Calu3 (cell line): Measurements from ENCODE around the gene FZD1. TPM values are rescaled to one million over a fixed set of nuclear protein-coding genes. Genes with fewer than 3 reads are reported as not detected.

Experiments used
- BruUV-seq: library from RNA; stranded (reverse); fragments of 400-500 nt; replicated peaks from 2 replicates; lab custom pipeline; 2021; lab: Mats Ljungman, UMichigan
- CTCF ChIA-PET: fragments of 300-600 bp; sonication (Branson Sonifier 250); formaldehyde crosslinking; loops from one replicate; lab custom pipeline; 2022; ENCODE audit warnings: antibody characterized with exemption; lab: Charles Lee
- DNase-seq: peaks from one replicate; pipeline ENCODE4 v3.0.0; 2022
- H3K27ac Mint-ChIP-seq: one replicate; pipeline ENCODE4 v1.8.0; 2022; ENCODE audit warnings: mixed read lengths; ENCODE audit not compliant: unreplicated experiment
- H3K27me3 Mint-ChIP-seq: one replicate; pipeline ENCODE4 v1.8.0; 2022; ENCODE audit warnings: mixed read lengths; ENCODE audit not compliant: unreplicated experiment
- H3K36me3 Mint-ChIP-seq: one replicate; pipeline ENCODE4 v1.8.0; 2022; ENCODE audit warnings: mild to moderate bottlenecking, moderate library complexity, mixed read lengths; ENCODE audit not compliant: insufficient read depth, unreplicated experiment
- H3K4me1 Mint-ChIP-seq: one replicate; pipeline ENCODE4 v1.8.0; 2022; ENCODE audit warnings: mild to moderate bottlenecking, low read depth, mixed read lengths; ENCODE audit not compliant: unreplicated experiment
- H3K4me3 Mint-ChIP-seq: one replicate; pipeline ENCODE4 v1.8.0; 2022; ENCODE audit warnings: mild to moderate bottlenecking, low read depth, moderate library complexity, mixed read lengths; ENCODE audit not compliant: unreplicated experiment
- H3K9me3 Mint-ChIP-seq: one replicate; pipeline ENCODE4 v1.8.0; 2022; ENCODE audit warnings: low read depth, mixed read lengths; ENCODE audit not compliant: unreplicated experiment
- intact Hi-C: fragments of 100-400 bp; cut with micrococcal nuclease; formaldehyde crosslinking; loops from one replicate; pipeline ENCODE4 v1.10.0; 2022; ENCODE audit not compliant: unreplicated experiment
- total RNA-seq: library from RNA; stranded (reverse); gene quantifications from 2 replicates; pipeline ENCODE4 v1.2.3, GENCODE V29; 2022
- TF ChIP-seq, protein P1 (sequence below): fragments of 200-600 bp; IDR thresholded peaks from one replicate; pipeline ENCODE4 v1.8.0; 2022; ENCODE audit warnings: antibody characterized with exemption; ENCODE audit not compliant: unreplicated experiment

The FZD1 gene
- total RNA-seq, 1 experiment from 2014 or later, result 3.7 TPM

DNA sequence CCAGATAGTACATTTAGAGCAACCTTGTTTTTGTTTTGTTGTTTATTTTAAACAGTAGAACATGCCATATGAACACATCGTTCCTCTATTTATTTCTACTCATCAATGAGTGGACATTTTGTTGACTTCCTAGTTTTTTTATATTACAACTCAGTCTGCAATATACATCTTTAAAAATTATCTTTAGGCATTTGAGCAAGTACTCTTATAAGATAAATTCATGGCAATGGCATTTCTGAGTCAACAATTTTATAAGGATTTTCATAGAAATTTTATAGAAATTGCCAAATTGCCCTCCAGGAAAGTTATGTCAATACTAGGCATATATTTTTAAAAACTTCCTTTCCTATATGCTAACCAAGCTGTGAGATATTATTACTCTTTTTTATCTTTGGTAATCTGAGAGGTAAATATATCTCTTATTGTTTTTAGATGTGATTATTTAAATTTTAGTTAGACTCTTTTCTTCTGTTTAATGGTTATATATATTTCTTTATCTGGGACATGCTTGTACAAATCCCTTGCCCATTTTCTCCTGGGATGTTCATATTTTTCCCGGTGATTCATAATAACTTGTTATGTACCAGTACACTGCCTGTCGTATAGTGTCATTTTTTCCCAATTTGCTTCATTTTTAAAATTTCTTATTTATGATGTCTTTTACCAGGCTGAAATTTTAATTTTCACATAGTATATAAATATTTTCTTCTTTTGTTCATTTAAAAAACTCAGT lies 50.5 kb downstream of the FZD1 start:
- CTCF ChIA-PET, result no interaction called here
- no peaks in the 10 kb centered on the region for H3K4me1 Mint-ChIP-seq

DNA sequence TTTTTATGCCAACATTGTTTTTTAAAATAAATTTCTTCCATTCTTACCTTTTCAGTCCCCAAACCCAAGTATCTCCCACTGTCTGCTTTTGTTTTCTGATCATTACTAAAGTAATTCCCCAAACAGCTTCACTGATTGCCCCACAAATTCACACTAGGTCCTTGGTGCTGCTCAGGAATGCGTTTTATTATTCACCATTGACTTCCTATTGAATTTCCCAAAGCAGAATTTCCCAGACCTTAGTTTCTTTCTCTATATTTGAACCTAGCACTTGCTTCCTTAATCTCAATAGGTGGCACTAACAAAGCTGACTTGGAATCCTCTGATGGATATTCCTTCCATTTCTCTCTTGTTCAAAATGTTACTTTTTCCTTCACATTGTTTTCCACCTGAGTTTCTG lies 52.2 kb downstream of the FZD1 start:
- H3K27ac Mint-ChIP-seq, result no peak overlapping the region
- CTCF ChIA-PET, result no interaction called here
- no TSS peak for BruUV-seq

More for the DNA sequence above, 50.5 kb downstream of the FZD1 start:
- Mint-ChIP-seq H3K9me3 (no peaks in the 10 kb centered on the region), H3K27me3 (no peaks in the 10 kb centered on the region), H3K36me3 (no peaks in the 10 kb centered on the region), H3K4me3 (no peak overlapping the region), H3K27ac (no peak overlapping the region)
- DNase-seq, result no peak
- BruUV-seq, result no TSS peak
- TF ChIP-seq, protein P1, sequence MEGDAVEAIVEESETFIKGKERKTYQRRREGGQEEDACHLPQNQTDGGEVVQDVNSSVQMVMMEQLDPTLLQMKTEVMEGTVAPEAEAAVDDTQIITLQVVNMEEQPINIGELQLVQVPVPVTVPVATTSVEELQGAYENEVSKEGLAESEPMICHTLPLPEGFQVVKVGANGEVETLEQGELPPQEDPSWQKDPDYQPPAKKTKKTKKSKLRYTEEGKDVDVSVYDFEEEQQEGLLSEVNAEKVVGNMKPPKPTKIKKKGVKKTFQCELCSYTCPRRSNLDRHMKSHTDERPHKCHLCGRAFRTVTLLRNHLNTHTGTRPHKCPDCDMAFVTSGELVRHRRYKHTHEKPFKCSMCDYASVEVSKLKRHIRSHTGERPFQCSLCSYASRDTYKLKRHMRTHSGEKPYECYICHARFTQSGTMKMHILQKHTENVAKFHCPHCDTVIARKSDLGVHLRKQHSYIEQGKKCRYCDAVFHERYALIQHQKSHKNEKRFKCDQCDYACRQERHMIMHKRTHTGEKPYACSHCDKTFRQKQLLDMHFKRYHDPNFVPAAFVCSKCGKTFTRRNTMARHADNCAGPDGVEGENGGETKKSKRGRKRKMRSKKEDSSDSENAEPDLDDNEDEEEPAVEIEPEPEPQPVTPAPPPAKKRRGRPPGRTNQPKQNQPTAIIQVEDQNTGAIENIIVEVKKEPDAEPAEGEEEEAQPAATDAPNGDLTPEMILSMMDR, result no peak
- intact Hi-C loops, result no loop called here

DNA sequence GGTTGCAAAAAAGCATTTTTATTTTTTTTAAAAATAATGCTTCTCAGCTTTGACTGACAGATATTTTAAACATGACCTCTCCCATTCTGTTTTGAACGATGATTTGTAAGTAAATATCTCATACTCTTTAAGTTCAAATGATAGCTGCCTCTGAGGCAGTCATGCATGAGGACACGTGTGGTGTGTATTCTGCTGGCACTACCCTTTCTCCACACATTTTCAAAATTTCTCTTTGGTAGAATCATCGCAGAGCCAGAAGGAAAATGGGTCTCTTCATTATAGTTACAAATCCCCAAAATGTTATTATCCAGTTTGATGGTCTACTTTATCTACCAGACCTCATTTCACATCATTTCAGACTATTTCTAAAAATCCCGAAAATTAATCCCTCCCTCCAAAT lies 55.1 kb downstream of the FZD1 start:
- peaks cover 2% of the 10 kb centered on the region for H3K27me3 Mint-ChIP-seq
- no peak for DNase-seq
- H3K4me3 Mint-ChIP-seq, result no peak overlapping the region
- no peaks in the 10 kb centered on the region for H3K9me3 Mint-ChIP-seq
- intact Hi-C loops, result no loop called here
- no peaks in the 10 kb centered on the region for H3K4me1 Mint-ChIP-seq
- no TSS peak for BruUV-seq
- no peaks in the 10 kb centered on the region for H3K36me3 Mint-ChIP-seq
- CTCF ChIA-PET, result no interaction called here
- no peak overlapping the region for H3K27ac Mint-ChIP-seq
- TF ChIP-seq, protein P1, result no peak

More for the DNA sequence above, 52.2 kb downstream of the FZD1 start:
- no peak for DNase-seq
- TF ChIP-seq, protein P1, result no peak
- Mint-ChIP-seq H3K36me3 (no peaks in the 10 kb centered on the region), H3K4me1 (no peaks in the 10 kb centered on the region), H3K4me3 (no peak overlapping the region), H3K9me3 (no peaks in the 10 kb centered on the region), H3K27me3 (no peaks in the 10 kb centered on the region)
- intact Hi-C loops, result no loop called here

DNA sequence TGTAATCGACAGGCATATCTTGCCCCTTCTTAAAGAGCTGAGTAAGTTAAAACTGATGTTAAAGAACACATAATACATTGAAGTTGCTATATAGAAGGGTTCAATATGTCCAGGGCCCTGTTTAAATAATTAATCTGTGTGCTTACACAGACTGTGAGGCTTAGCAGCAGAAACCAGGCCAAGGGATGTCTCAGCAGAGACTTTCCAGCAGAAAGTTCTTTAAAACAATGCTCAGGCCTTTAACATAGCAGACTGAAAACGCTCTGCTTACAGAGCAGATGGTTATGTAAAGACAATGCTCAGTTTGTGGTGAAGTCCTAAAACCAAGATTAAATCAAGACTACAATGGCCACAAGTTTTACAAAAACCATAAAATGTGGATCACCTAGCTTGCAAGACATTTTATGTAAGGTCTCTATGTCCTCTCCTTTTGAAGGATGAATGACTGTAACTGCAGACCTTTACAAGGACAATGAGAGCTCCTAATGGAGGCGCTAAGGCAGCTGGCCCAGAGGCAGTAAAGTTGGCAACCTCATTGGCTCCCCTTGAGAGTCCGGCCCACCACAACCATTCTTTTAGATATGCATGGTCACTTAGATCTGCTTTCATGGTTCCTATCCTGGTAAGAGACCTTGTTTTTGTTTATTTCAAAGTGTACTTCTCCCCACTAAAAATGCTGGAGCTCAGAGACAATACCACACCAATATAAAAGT lies 56.3 kb downstream of the FZD1 start:
- CTCF ChIA-PET, result no interaction called here
- H3K36me3 Mint-ChIP-seq, result no peaks in the 10 kb centered on the region
- H3K9me3 Mint-ChIP-seq, result no peaks in the 10 kb centered on the region
- no peaks in the 10 kb centered on the region for H3K4me1 Mint-ChIP-seq
- H3K27me3 Mint-ChIP-seq, result peaks cover 14% of the 10 kb centered on the region
- TF ChIP-seq, protein P1, result no peak
- BruUV-seq, result no TSS peak
- DNase-seq, result no peak
- H3K27ac Mint-ChIP-seq, result no peak overlapping the region
- H3K4me3 Mint-ChIP-seq, result no peak overlapping the region
- intact Hi-C loops, result no loop called here
